Cardiac septum (tissue), 1 donor: ENCODE results near the gene SLC19A1. TPM values are rescaled to one million over a fixed set of nuclear protein-coding genes. Genes with fewer than 3 reads are reported as not detected.
A peak's percentile ranks its signal among the peaks of the same experiment; 100 is the strongest.
"Not testable (repeated sequence)": the region's sequence is repeated elsewhere in the genome, so short reads cannot be mapped to it uniquely, and the experiment has no call there.

ENCODE experiments used
- DNase-seq: peaks from one replicate; pipeline ENCODE4 v3.0.0-alpha.2; 2020; ENCODE audit warnings: low spot score
- intact Hi-C: fragments of 100-400 bp; cut with DNase I; formaldehyde crosslinking; loops from one replicate; pipeline ENCODE4 v1.14.0; 2022
- total RNA-seq: library from RNA; stranded (reverse); fragmentation: NEBNext Ultra II Directional; extraction: Animal tissue kit (Norgen Biotek cat#: 25700); gene quantifications from one replicate; pipeline ENCODE4 v1.2.1, GENCODE V29; 2021
- donor health status: DM: no; HTN: no; CAD: no.

Gene SLC19A1
- total RNA-seq, 1 donor from 2014 or later, result 2.7 TPM

GRCh38 chr21:45513003-45513717, 29.1 kb downstream of the SLC19A1 start:
- peak; percentile 67 for DNase-seq

DNA sequence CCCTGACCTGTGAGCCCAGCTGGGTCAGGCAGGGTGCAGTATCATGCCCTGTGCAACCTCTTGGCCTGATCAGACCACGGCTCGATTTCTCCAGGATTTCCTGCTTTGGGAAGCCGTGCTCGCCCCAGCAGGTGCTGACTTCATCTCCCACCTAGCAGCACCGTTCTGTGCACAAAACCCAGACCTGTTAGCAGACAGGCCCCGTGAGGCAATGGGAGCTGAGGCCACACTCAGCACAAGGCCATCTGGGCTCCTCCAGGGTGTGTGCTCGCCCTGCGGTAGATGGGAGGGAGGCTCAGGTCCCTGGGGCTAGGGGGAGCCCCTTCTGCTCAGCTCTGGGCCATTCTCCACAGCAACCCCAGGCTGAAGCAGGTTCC, 29.6 kb downstream of the SLC19A1 start:
- DNase-seq, result peak; percentile 71
- intact Hi-C loops, result no loop called here

More at GRCh38 chr21:45513003-45513717, 29.1 kb downstream of the SLC19A1 start:
- intact Hi-C loops, result no loop called here

- DNase-seq, result peak; percentile 74
- intact Hi-C loops, result no loop called here
These were observed 30.4 kb downstream of the SLC19A1 start for GRCh38 chr21:45511661-45512431.

DNA sequence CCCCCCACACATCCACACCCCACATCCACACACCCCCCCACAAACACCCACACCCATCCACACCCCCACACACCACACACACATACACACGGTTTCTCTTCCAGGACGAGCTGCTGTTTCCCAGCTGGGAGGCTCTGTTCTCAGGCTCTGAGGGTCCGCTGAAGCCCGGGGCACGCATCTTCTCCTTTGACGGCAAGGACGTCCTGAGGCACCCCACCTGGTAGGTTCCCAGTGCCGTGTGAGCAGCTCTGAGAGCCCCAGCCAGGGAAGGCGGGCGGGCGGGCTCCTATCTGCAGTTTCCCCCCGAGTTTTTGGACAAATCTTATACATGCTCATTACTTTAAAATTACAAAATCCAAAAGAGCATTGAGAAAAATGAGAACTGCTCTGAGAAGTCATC, 31.2 kb downstream of the SLC19A1 start:
- peak; percentile 57 for DNase-seq
- intact Hi-C loops, result no loop called here

- no peak for DNase-seq
- intact Hi-C loops, result no loop called here
These were observed 31.7 kb downstream of the SLC19A1 start for GRCh38 chr21:45510466-45510955.

GRCh38 chr21:45509566-45510465, 32.4 kb downstream of the SLC19A1 start:
- intact Hi-C loops, result no loop called here
- peak; percentile 74 for DNase-seq

DNA sequence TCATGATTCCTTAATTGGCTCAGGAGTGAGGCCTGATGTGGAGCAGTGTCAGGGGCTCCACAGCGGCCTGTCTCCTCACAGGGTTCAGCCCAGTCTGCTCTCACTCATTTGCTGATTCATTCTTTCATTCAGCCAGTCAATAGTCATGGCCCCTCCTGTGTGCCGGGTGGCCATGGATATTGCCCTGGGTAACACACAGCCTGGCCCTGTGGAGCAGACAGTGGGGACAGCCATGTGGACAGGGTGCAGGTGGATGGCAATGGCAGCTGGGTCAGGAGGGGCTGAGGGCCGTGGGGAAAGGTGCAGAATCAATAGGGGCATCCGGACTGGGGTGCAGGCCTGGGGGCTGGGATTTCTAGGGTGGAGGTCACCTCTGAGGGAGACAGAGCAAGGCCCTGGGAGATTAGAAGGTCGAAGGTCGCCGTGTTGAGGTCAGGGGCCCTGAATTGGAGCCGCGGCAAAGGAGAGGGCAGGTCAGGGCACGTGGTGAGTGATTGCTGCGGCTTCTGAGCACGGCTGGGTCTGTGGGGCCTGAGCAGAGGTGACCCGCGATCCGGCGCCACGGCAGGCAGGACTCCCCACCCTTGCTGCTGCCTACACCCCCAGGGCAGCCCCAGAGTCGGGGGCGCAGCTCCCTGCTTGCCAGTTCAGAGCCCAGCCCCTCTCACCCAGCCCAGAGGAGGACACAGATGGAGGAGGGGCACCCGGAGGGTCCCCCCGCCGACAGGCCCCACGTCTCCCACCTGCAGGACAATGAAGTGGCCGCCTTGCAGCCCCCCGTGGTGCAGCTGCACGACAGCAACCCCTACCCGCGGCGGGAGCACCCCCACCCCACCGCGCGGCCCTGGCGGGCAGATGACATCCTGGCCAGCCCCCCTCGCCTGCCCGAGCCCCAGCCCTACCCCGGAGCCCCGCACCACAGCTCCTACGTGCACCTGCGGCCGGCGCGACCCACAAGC, 33.4 kb downstream of the SLC19A1 start:
- intact Hi-C loops, result no loop called here
- DNase-seq, result peak; percentile 61

GRCh38 chr21:45507888-45508508, 34.2 kb downstream of the SLC19A1 start:
- DNase-seq, result peak; percentile 38

DNA sequence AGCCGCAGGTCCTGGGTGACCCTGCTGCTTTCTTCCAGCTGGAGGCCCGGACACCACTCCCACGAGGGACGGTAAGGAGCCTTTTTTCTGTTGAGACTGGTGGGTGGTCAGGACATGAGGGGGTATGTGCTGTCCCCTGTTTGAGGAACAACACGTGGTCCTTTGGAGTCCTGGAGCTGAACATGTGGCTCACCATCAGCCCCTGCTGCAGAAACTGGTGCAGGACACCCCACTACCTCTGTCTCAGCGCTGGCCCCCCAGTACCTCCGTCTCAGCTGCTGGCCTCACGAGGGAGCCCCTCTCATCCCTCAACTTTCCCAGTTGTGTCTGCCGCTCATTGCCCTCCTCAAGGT, 34.7 kb downstream of the SLC19A1 start:
- intact Hi-C loops, result no loop called here
- peak; percentile 51 for DNase-seq

More at GRCh38 chr21:45507888-45508508, 34.2 kb downstream of the SLC19A1 start:
- intact Hi-C loops, result no loop called here

DNA sequence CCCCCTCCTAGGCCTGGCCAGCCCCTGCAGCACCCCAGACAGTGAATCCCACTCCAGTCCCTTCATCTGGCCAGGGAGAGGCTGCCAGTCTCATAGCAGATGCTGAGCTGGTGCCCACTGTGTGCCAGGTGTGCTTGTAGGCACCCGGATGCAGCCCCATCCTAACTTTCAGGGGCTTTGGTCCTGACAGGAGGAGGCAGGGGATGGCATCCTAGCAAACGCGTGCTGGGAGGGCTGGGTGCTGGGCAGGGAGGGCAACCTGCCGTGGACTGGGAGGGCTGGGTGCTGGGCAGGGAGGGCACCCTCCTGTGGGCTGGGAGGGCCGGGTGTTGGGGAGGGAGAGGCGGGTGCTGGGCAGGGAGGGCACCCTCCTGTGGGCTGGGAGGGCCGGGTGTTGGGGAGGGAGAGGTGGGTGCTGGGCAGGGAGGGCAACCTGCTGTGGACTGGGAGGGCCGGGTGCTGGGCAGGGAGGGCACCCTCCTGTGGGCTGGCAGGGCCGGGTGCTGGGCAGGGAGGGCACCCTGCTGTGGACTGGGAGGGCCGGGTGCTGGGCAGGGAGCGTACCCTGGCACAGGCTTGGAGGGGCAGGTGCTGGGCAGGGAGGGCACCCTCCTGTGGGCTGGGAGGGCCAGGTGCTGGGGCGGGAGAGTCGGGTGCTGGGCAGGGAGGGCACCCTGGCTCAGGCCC, 35.3 kb downstream of the SLC19A1 start:
- intact Hi-C loops, result no loop called here
- peak; percentile 73 for DNase-seq

DNA sequence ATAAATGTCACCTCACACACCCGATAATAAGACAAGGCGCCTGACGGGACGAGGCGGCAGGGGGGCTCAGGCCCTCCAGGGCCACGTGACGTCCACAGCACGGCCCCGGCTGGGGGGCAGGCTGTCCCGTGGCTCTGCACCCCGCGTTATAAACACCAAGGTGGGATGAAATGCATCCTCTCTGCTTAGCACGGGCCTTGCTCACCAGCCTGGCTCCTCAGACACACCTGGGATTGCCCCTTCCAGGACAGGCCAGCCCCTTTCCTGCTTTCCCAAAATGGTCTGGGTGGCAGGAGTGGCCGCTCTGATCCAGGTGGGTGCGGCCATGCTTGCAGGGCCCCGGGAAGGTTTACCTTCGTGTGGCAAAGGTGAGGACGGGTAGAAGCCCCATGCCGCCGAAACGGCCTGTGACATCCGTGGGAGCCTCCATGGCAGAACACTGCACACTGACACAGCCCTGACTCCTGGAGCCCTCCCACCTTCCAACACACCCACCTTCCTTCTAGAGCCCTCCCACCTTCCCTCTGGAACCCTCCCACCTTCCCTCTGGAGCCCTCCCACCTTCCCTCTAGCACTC, 35.9 kb downstream of the SLC19A1 start:
- intact Hi-C loops, result no loop called here
- peak; percentile 68 for DNase-seq

DNA sequence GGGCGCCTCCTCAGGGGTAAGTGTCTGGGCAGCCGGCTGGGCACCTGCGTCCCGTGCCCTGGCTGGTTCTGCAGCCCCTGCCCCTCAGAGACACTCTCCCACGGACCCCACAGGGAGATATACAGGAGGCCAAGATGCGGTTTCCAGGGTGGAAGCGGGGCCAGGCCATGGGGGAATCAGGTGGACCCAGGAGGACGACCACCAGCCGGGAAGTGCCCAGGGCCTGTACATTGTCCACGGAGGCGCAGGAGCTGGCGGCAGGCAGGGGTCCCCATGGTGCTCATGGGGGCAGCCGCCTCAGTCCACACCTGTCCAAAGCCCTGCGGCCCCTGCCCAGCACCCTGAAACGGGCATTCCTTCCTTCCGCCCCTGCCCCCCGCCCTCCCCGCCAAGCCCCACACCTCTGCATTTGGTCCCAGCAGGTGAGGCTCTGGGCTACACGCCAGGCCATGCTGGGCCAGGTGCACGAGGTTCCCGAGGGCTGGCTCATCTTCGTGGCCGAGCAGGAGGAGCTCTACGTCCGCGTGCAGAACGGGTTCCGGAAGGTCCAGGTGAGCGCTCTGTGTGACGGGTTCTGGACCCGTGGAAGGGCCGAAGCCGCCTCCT, 36.7 kb downstream of the SLC19A1 start:
- intact Hi-C loops, result no loop called here
- peak; percentile 69 for DNase-seq

DNA sequence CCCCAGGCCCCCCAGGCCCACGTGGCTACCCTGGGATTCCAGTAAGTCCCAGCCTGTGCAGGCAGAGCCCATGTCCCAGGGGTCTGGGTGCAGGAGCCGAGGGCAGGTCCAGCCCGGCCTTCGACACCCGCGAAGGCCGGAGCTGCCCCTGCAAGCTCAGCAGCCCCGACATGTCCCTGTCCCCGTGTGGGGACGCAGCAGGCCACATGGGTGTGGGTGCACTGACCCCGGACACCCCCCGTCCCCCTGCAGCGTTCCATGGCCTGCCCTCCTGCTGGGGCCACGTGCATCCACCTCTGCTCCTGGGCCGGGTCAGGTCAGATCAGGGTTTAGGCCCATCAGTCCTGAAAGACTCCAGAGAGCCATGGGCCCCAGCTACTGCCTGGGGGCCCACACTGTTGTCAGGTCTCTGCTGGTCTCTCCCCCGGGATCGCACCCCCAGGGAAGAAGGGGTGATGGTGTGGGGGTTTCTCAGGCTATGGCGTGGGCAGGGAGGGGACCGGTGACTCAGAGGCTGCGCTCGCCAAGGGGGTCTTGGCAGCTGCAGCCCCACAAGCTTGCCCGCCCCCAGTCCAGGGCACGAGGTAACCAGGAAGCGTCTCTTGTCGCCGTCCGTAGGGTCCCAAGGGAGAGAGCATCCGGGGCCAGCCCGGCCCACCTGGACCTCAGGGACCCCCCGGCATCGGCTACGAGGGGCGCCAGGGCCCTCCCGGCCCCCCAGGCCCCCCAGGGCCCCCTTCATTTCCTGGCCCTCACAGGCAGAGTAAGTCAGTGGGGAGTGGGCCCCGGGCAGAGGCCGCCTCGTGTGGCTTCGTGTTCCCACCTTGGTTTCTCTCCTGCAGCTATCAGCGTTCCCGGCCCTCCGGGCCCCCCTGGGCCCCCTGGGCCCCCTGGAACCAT, 37.5 kb downstream of the SLC19A1 start:
- intact Hi-C loops, result no loop called here
- DNase-seq, result peak; percentile 68

GRCh38 chr21:45504021-45504515, 38.2 kb downstream of the SLC19A1 start:
- intact Hi-C loops, result no loop called here
- DNase-seq, result peak; percentile 57

GRCh38 chr21:45503226-45503625, 39.0 kb downstream of the SLC19A1 start:
- intact Hi-C loops, DNase-seq: not testable (repeated sequence)

DNA sequence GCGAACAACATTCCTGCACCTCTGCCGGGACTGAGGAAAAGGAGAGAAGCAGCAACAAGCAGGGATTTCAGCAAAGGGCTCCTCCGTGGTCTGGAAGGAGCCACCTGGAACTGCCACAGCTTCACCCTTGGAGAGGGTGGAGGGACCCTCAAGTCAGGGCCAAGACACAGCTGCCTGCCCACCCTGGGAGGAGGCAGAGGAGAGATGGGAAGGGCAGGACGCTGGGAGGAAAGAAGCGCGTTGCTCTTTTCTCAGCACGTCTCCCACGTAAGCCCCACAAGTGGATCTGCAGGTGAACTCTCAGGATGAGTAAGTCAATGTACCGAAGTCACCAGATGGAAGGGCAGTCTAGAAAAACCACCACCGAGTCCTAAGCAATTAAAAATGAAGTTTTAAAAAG, 39.6 kb downstream of the SLC19A1 start:
- intact Hi-C loops, result no loop called here
- no peak for DNase-seq
